Right lobe of liver (tissue), 4 donors: ENCODE measurements around the gene FAM136A.
"Not testable (repeated sequence)": the region's sequence is repeated elsewhere in the genome, so short reads cannot be mapped to it uniquely, and the experiment has no call there.

ENCODE experiments used
- CTCF ChIP-seq, 4 donors: fragments of 200-600 bp in 3 of 4; fragments of 450-650 bp in 1 of 4; IDR thresholded peaks; one replicate each; pipeline versions ENCODE4 v1.5.1 to v1.8.0; 2016 to 2022; ENCODE audit warnings: antibody characterized with exemption in 4 of 4, mild to moderate bottlenecking in 2 of 4
- POLR2A ChIP-seq: fragments of 450-650 bp; IDR thresholded peaks from one replicate; pipeline ENCODE4 v1.6.1; 2017; ENCODE audit warnings: antibody characterized with exemption, mild to moderate bottlenecking
- donor health status: DM: no; HTN: no; CAD: no.
- donor health status: DM: no; HTN: no; CAD: no.
- donor health status: DM: no; HTN: yes; CAD: no.

- peak in 2 of 4 donors; percentile 6 to 12 for TF ChIP-seq CTCF (IDR thresholded peaks at IDR 0.05)
- not testable (repeated sequence) for TF ChIP-seq POLR2A
These were observed 32.2 kb downstream of the FAM136A start for GRCh38 chr2:70269422-70270302.
